ENCODE data around the gene XRCC2.
"Not testable (repeated sequence)": the region's sequence is repeated elsewhere in the genome, so short reads cannot be mapped to it uniquely, and the experiment has no call there.

The XRCC2 gene

GRCh38 chr7:152675759-152676636 lies at the start of gene XRCC2:
Gene XRCC2 (minus strand): TSS chr7:152676141. CDS start chr7:152676079, 62 bp downstream.
- ATAC-seq, result peak; percentile 92 to 94

GRCh38 chr7:152723364-152723763 lies 47.4 kb upstream of the XRCC2 start:
- ATAC-seq, result no peak

GRCh38 chr7:152712412-152713042 lies 36.6 kb upstream of the XRCC2 start:
- ATAC-seq, result not testable (repeated sequence)

- ATAC-seq, result no peak
Observed at GRCh38 chr7:152711444-152711944, 35.6 kb upstream of the XRCC2 start.

- ATAC-seq, result no peak
Observed at GRCh38 chr7:152710153-152710442, 34.2 kb upstream of the XRCC2 start.

- ATAC-seq, result no peak
Observed at GRCh38 chr7:152709287-152710152, 33.6 kb upstream of the XRCC2 start.

GRCh38 chr7:152704796-152705384 lies 28.9 kb upstream of the XRCC2 start:
- no peak for ATAC-seq

- no peak for ATAC-seq
Observed at GRCh38 chr7:152699079-152699478, 23.1 kb upstream of the XRCC2 start.

- not testable (repeated sequence) for ATAC-seq
Observed at GRCh38 chr7:152697268-152697974, 21.5 kb upstream of the XRCC2 start.

- ATAC-seq, result not testable (repeated sequence)
Observed at GRCh38 chr7:152692196-152692595, 16.3 kb upstream of the XRCC2 start.

GRCh38 chr7:152683297-152683696 lies 7.4 kb upstream of the XRCC2 start:
- no peak for ATAC-seq

GRCh38 chr7:152677808-152678670 lies 2.1 kb upstream of the XRCC2 start:
- ATAC-seq, result no peak

GRCh38 chr7:152674860-152675758 lies 832 bp downstream of the XRCC2 start:
- no peak for ATAC-seq

- no peak for ATAC-seq
Observed at GRCh38 chr7:152673897-152674296, 2.0 kb downstream of the XRCC2 start.

- no peak for ATAC-seq
Observed at GRCh38 chr7:152672626-152673025, 3.3 kb downstream of the XRCC2 start.

GRCh38 chr7:152669758-152670157 lies 6.2 kb downstream of the XRCC2 start:
- no peak for ATAC-seq

- no peak for ATAC-seq
Observed at GRCh38 chr7:152668975-152669374, 7.0 kb downstream of the XRCC2 start.

GRCh38 chr7:152667958-152668357 lies 8.0 kb downstream of the XRCC2 start:
- ATAC-seq, result peak in 1 of 2 donors; percentile 17

GRCh38 chr7:152666078-152666477 lies 9.9 kb downstream of the XRCC2 start:
- ATAC-seq, result no peak

GRCh38 chr7:152664636-152665035 lies 11.3 kb downstream of the XRCC2 start:
- ATAC-seq, result no peak
